Large intestine (tissue), 3 donors: Measurements from ENCODE around the gene GRK5. TPM values are rescaled to one million over a fixed set of nuclear protein-coding genes. Genes with fewer than 3 reads are reported as not detected.
A peak's percentile ranks its signal among the peaks of the same experiment; 100 is the strongest.

Experiments
- DNase-seq, 2 donors: peaks; one replicate each; pipeline versions ENCODE4 v3.0.0 to v3.0.0-alpha.2; 2013
- H3K27ac ChIP-seq: one replicate; pipeline ENCODE4 v1.5.1; 2013; ENCODE audit warnings: low read length
- H3K27me3 ChIP-seq: 2 replicates; pipeline ENCODE4 v1.6.1; 2013; ENCODE audit warnings: low read length; ENCODE audit not compliant: control insufficient read depth, insufficient read depth
- H3K36me3 ChIP-seq: 2 replicates; pipeline ENCODE4 v1.6.1; 2013; ENCODE audit warnings: low read length; ENCODE audit not compliant: control insufficient read depth, insufficient read depth
- H3K4me1 ChIP-seq: one replicate; pipeline ENCODE4 v1.6.1; 2013; ENCODE audit warnings: low read length; ENCODE audit not compliant: control insufficient read depth, insufficient read depth
- H3K4me3 ChIP-seq: one replicate; pipeline ENCODE4 v1.5.1; 2013; ENCODE audit warnings: low read length
- H3K9me3 ChIP-seq: one replicate; pipeline ENCODE4 v1.6.1; 2013; ENCODE audit warnings: mild to moderate bottlenecking, low read depth, low read length, moderate library complexity; ENCODE audit not compliant: control insufficient read depth
- WGBS: methylation state at CpG from one replicate; pipeline ENCODE4 v1.1.5; 2013; ENCODE audit warnings: low lambda C conversion rate; ENCODE audit not compliant: insufficient coverage; 5-methylcytosine and 5-hydroxymethylcytosine counted together
- polyA plus RNA-seq: library from polyadenylated mRNA; unstranded; fragments of 120-200 nt; gene quantifications from one replicate; pipeline ENCODE4 v1.2.1, GENCODE V29; 2013

GRK5 gene
- polyA plus RNA-seq, 1 donor, result 38.8 TPM

DNA sequence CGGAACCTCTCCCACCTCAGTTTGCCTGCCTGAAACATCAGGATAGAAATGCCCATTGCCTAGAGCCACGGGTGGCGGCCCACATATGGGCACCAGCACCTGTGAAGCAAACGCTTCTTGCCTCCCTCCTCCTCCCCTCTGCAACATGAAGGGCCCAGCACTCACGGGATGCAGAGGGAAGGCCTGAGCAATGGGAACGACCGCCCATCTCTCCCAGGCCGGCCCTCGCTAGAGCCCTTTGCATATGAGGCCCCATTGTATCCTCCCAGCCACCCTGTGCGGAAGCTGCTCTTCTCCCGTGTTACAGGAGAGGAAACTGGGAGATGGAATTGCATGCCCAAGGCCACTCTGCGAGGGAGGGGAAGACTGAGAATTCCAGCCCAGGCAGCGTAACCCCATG is 246.9 kb downstream of the GRK5 start:
- no CpG with 5 or more reads among the region's 13 CpGs for WGBS
- H3K27ac ChIP-seq, result no peak overlapping the region
- DNase-seq, result no peak
- H3K9me3 ChIP-seq, result no peaks in the 10 kb centered on the region
- H3K4me3 ChIP-seq, result no peak overlapping the region
- peaks cover 48% of the 10 kb centered on the region for H3K36me3 ChIP-seq
- no peaks in the 10 kb centered on the region for H3K27me3 ChIP-seq
- no peaks in the 10 kb centered on the region for H3K4me1 ChIP-seq

DNA sequence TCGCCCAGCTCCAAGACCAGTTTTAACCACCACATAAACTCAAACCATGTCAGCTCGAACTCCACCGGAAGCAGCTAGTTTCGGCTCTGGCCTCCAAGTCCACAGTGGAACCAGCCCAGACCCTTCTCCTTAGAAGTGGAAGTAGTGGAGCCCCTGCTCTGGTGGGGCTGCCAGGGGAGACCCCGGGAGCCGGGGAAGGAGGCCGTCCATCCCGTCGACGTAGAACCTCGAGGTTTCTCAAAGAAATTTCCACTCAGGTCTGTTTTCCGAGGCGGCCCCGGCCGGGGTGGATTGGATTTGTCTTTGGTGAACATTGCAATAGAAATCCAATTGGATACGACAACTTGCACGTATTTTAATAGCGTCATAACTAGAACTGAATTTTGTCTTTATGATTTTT is 247.6 kb downstream of the GRK5 start:
- peaks cover 45% of the 10 kb centered on the region for H3K36me3 ChIP-seq

DNA sequence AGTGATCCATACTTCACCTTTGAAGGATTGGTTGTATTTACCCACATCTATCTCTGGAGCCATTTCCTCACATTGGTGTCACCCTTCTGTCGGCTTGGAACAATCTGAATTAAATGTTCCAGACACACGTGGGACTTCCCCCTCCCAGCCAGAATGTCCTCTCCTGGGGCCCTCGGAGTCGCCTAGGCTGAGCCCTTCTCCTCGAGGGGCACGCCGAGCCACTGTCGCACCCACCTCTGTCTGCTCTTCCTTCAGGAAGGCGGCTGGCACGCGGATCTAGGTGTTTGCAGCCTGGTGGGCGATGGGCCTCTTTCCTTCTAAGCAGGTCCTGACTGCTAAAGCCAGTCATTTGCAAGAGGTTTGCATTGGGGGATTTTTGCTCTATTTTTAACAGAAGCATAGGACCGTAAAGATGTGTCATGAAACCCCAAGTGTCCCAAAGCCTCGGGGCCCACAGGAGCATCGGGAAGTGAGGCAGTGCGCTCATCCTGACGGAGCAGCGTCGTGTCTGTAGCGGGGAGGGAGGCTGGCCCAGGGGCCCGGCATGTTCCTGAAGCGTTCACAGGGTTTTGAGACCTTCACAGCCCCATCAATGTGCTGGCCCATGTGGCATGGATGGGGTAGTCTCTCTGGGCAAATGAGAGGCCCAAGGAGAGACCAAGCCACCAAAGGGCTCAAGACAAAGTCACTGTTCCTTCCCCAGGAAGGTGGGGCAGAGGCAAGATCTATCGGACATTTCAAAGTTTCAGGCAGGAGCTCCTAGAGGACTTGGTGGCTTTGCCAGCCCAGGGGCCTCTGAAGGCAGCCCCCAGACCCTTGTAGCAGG is 248.5 kb downstream of the GRK5 start:
- Histone ChIP-seq H3K27ac (no peak overlapping the region), H3K27me3 (no peaks in the 10 kb centered on the region), H3K4me1 (no peaks in the 10 kb centered on the region), H3K9me3 (no peaks in the 10 kb centered on the region), H3K36me3 (peaks cover 39% of the 10 kb centered on the region), H3K4me3 (no peak overlapping the region)
- no CpG with 5 or more reads among the region's 23 CpGs for WGBS
- no peak for DNase-seq

More for the DNA sequence above, 247.6 kb downstream of the GRK5 start:
- no peak overlapping the region for H3K27ac ChIP-seq
- DNase-seq, result no peak
- WGBS, result 100% methylated on average over 4 of the region's 18 CpGs
- no peaks in the 10 kb centered on the region for H3K9me3 ChIP-seq
- H3K4me1 ChIP-seq, result no peaks in the 10 kb centered on the region
- no peak overlapping the region for H3K4me3 ChIP-seq
- no peaks in the 10 kb centered on the region for H3K27me3 ChIP-seq

DNA sequence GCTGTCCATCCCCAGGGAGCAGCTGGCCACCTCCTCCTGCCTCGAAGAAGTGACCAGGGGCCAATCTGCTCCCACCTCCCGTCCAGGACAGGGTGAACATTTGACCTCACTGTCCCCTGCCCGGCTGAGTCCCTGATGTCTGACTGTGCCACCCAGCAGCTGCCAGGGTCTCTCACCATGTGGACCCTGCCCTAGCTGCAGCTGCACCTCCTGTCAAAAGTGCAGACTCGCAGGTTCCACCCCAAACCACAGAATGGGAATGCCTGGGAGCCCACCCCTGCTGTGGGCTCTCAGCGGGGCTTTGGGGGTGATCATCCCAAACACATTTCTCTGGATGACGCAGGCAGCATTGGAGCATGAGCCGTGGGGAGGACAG is 249.1 kb downstream of the GRK5 start:
- Histone ChIP-seq H3K27me3 (no peaks in the 10 kb centered on the region), H3K36me3 (peaks cover 36% of the 10 kb centered on the region), H3K4me3 (no peak overlapping the region), H3K4me1 (no peaks in the 10 kb centered on the region), H3K9me3 (no peaks in the 10 kb centered on the region), H3K27ac (no peak overlapping the region)
- no CpG with 5 or more reads among the region's 7 CpGs for WGBS
- DNase-seq, result no peak

DNA sequence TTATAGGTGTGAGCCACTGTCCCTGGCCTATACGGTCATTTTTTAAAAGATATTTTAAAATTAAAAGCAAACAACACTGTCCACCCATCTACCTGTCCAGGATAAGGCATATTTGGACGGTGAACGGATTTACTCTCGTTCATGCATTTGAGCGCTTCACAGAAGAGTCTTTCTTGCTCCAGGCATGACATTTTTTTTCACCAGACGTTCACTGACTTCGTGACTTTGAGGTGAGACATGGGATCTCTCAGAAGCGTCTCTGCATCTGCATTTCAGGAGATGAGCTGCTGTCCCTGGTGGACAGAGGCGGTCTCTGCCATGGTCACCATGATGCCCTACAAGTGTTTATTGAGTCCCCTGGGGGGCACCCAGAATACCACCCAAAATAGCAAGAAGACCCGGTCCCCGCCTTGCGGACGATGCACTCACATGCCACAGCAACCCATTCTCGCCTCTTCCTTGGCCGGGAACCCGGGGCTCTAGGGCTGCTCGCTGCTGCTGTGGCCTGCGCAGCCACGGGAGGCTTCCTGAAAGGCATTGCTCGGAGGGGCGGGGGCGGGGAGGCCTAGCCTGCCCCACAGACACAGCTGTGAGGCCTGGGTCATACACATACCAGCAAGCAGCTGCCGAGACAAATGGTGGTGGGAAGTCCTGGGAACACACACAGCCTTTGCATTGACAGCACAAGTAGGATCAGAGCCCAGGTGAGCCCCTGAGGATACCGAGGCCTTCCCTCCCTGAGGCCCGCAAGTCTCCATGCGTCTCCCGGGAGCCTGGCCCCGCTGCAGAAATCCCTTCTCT is 250.8 kb downstream of the GRK5 start:
- H3K27me3 ChIP-seq, result no peaks in the 10 kb centered on the region
- WGBS, result no CpG with 5 or more reads among the region's 28 CpGs
- no peak overlapping the region for H3K4me3 ChIP-seq
- no peaks in the 10 kb centered on the region for H3K9me3 ChIP-seq
- no peak overlapping the region for H3K27ac ChIP-seq
- peaks cover 22% of the 10 kb centered on the region for H3K36me3 ChIP-seq
- DNase-seq, result no peak
- H3K4me1 ChIP-seq, result no peaks in the 10 kb centered on the region

DNA sequence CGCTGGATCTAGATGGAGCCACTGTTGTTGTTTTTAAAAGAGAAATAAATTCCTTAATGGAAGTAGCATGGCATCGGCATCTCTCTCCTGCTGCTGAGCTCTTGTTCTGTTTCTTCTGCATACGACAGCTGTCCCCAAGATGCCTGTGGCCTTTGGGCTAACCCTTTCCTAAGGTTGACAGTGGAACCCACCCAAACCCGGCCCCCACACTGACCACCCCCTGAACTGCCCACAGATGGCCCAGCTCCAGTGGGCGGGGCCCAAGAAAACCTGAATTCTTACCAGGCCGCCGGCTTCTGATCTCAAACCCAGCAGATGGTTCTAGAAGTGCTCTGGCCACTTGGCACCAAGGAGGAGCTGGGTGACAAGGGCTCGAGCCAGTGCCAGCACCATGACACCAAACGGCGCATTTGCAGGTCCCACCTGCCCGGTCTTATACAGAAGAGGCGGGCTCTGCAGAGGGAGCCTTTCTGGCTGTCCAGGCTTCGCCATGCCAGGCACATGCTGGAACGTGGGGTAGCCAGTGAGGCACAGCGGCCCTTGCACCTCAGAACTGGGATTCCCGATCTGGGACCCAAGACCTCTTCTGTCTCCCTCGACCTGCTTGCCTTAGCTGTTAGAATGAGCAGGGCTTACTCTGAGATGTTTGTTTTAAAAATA is 252.4 kb downstream of the GRK5 start:
- Histone ChIP-seq H3K36me3 (peaks cover 10% of the 10 kb centered on the region), H3K4me1 (no peaks in the 10 kb centered on the region), H3K9me3 (no peaks in the 10 kb centered on the region), H3K27ac (no peak overlapping the region), H3K27me3 (no peaks in the 10 kb centered on the region), H3K4me3 (no peak overlapping the region)
- no peak for DNase-seq
- 80% methylated on average over 1 of the region's 17 CpGs for WGBS

DNA sequence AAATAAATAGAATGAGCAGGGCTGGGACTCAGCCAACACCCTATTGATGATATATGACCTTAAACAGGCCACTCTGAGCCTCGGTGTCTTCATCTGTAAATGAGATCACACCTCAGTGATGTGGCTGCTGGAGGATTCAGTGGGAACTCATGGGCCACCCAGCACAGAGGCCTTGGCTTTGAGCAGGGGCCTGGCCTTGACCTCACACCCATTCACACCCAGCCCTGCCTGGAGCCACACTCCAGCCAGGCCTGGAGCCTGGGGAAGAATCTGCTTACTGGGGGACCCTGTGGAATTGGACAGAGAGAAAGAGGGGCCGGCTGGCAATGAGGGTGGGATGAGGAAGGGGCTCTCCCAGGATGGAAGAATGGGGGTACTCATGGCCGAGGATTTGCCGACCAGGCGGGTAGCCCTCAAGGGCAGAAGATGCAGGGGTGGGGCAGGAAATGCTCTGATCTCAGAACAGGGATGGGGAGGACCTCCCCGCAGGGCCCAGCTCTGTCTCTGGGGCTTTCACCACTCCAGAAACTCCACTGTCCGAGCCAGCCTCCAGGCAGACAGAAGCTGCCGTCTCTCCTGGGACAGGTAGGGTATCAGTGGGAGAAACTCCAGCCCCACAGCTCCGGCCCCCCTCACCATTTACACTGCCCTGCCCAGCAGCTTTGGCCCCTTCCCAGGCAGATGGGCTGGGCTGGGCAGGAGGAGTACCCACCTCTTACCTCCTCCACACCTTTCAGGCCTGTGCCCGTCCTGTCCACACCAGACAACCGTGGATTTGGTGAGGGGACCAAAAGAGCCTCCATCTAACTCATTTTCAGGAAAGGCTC is 253.2 kb downstream of the GRK5 start:
- DNase-seq, result no peak
- no peak overlapping the region for H3K27ac ChIP-seq
- H3K9me3 ChIP-seq, result no peaks in the 10 kb centered on the region
- H3K27me3 ChIP-seq, result no peaks in the 10 kb centered on the region
- no CpG with 5 or more reads among the region's 11 CpGs for WGBS
- no peaks in the 10 kb centered on the region for H3K4me1 ChIP-seq
- peaks cover 7% of the 10 kb centered on the region for H3K36me3 ChIP-seq
- H3K4me3 ChIP-seq, result no peak overlapping the region

DNA sequence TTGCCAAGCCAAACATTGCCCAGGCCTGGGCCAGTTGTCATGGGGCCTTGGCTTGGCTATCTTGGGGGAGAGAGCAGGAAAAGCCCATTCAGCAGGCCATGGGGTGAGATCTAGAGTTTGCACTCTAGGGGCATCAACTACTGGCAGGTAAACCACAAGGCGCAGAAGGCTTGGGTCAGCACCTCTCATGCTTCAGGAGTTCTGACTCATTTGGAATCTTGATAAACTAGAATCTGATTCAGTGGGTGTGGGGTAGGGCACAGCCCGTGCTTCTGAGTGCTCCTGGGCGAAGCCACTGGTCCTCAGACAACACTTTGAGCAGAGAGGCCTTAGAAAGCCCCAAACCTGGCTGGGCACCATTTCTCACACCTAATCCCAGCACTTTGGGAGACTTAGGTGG is 254.0 kb downstream of the GRK5 start:
- Histone ChIP-seq H3K9me3 (no peaks in the 10 kb centered on the region), H3K4me1 (no peaks in the 10 kb centered on the region), H3K4me3 (no peak overlapping the region), H3K27ac (no peak overlapping the region), H3K36me3 (peaks cover 4% of the 10 kb centered on the region), H3K27me3 (no peaks in the 10 kb centered on the region)
- DNase-seq, result no peak
- WGBS, result no CpG with 5 or more reads among the region's 3 CpGs

DNA sequence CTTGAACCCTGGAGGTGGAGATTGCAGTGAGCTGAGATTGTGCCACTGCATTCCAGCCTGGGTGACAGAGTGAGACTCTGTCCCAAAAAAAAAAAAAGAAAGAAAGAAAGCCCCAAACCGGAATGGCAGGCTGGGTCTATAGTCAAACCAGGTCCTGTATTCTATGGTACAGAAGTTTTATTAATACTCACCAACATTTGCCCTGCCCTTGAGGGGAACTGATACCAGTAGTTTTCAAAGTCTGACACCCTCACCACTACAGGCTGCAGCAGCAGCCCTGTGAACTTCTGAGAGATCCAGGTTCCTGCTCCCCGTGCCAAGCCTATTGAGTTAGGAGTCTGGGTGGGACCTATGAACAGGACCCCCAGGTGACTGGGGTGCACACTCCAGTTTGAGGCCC is 254.6 kb downstream of the GRK5 start:
- WGBS, result no CpG with 5 or more reads among the region's 2 CpGs
- DNase-seq, result no peak
- Histone ChIP-seq H3K4me3 (no peak overlapping the region), H3K9me3 (no peaks in the 10 kb centered on the region), H3K36me3 (peaks cover 2% of the 10 kb centered on the region), H3K27me3 (no peaks in the 10 kb centered on the region), H3K27ac (no peak overlapping the region), H3K4me1 (no peaks in the 10 kb centered on the region)

DNA sequence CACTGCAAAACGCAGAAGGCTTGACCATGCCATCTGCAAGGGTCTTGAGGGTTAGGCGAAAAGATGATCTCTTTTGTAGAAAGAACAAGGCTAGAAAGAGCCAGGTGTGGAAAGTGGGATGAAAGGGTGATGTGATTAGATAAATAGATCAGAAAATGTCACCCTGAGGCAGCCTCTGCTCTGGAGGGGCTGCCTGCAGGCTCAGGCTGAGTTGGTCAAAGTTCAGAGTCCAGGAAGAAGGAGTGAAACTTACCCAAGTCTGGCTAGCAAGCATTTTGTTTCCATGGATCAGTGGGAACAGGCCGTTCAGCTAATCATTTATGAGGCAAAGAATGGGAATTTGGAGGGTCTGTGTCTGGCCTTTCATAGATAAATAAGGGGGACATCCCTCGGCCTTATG is 255.4 kb downstream of the GRK5 start:
- H3K27me3 ChIP-seq, result no peaks in the 10 kb centered on the region
- no peaks in the 10 kb centered on the region for H3K36me3 ChIP-seq
- WGBS, result no CpG with 5 or more reads among the region's 4 CpGs
- no peaks in the 10 kb centered on the region for H3K4me1 ChIP-seq
- DNase-seq, result peak in 1 of 2 donors; percentile 31
- H3K4me3 ChIP-seq, result no peak overlapping the region
- no peak overlapping the region for H3K27ac ChIP-seq
- no peaks in the 10 kb centered on the region for H3K9me3 ChIP-seq
